GM12874 (cell line): ENCODE results near the gene BCAS1.

ENCODE experiments used
- TF ChIP-seq, protein P1 (sequence below): IDR thresholded peaks from 2 replicates; pipeline ENCODE4 v1.5.1; 2011; ENCODE audit warnings: low read depth, mild to moderate bottlenecking, control low read depth, low read length, moderate library complexity; ENCODE audit not compliant: insufficient read depth

Gene BCAS1

DNA sequence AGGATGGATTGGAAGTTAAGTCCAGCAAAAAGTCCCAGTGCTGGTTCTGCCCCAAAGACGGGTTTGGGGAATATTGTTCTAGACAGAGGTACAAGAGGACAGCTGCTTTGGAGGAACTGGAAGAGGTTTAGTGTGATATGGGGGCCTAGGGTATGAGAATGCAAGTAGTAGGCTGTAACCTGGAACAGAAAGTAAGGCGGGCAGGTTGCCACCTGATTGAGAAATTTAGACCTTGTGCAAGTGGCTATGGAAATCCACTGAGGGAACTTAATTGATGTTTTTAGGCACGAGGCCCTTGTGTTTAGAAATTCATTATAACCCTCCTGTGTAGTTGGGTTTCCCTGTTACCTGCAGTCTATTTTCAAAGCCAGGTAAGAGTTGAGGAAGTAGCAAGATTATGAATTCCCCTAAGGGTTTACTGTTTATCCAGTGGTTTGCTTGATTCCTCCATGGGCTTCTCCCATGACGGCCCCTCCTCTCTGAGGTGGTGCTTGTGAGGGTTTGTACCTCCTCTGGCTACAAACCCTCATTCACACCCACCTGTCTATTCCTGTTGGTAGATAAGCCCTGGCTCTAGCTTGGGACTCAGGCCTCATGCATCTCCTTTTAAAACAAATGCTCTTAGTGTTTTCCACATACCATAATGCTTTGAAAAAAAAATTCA, 42.0 kb upstream of the BCAS1 start:
- TF ChIP-seq, protein P1, sequence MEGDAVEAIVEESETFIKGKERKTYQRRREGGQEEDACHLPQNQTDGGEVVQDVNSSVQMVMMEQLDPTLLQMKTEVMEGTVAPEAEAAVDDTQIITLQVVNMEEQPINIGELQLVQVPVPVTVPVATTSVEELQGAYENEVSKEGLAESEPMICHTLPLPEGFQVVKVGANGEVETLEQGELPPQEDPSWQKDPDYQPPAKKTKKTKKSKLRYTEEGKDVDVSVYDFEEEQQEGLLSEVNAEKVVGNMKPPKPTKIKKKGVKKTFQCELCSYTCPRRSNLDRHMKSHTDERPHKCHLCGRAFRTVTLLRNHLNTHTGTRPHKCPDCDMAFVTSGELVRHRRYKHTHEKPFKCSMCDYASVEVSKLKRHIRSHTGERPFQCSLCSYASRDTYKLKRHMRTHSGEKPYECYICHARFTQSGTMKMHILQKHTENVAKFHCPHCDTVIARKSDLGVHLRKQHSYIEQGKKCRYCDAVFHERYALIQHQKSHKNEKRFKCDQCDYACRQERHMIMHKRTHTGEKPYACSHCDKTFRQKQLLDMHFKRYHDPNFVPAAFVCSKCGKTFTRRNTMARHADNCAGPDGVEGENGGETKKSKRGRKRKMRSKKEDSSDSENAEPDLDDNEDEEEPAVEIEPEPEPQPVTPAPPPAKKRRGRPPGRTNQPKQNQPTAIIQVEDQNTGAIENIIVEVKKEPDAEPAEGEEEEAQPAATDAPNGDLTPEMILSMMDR: no peak

DNA sequence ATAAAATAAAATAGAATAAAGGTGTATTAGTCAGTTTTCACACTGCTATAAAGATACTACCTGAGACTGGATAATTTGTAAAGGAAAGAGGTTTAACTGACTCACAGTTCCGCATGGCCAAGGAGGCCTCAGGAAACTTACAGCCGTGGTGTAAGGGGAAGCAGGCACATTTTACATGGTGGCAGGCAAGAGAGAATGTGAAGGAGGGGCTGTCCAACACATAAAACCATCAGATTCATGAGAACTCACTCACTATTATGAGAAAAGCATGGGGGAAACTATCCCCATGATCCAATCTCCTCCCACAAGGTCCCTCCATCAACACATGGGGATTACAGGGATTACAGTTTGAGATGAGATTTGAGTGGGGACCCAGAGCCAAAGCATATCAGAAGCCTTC, 41.1 kb upstream of the BCAS1 start:
- TF ChIP-seq, protein P1: no peak

DNA sequence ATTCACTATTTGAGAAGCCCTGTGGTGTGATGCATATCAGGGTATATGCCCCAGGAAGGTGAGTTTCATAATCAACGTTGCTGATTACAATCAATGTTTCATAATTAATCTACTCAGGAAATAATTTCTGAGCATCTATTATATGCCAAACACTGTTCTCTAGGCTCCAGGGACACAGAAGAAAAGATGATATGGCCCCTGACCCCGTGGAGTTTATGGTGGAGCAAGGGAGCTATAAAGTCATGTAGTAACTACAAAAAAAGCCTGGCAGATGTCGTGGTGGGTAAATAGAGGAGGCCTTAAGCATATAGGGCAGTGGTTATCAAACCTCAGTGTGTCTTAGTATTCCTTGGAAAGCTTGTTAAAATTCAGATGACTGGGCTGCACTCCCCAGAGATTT, 40.1 kb upstream of the BCAS1 start:
- TF ChIP-seq, protein P1: no peak

DNA sequence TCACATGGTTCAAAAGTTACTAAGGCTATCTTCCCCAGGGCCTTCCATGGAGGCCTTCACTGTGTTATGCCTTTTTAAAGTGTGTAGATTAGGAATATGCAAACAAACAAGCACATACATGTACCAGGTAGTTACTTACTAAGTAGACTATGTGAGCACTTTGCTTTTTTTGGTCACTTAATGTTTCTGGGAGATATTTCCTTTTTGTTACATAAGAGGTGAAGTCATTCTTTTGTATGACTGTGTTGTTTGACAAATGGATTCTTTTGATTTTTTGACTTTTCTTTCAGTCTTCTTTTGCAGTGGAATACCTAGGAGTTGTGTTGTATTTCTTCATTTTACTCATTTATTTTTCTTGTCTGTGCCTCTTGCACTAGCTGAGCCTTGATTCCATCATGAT, 39.6 kb upstream of the BCAS1 start:
- TF ChIP-seq, protein P1: no peak

DNA sequence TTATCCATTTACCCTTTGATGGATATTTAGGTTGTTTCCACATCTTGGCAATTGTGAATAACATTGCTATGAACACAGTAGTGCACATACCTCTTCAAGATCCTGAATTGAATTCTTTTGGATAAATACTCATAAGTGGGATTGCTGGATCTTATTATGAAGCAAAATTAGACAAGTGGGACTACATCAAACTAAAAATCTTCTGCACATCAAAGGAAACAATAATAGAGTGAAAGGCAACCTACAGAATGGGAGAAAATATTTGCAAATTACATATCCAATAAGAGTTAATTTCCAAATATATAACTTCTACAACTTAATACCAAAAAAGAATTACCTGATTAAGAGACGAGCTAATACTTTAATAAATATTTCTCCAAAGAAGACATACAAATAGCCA, 38.4 kb upstream of the BCAS1 start:
- TF ChIP-seq, protein P1: no peak

- TF ChIP-seq, protein P1: no peak
These were observed 37.9 kb upstream of the BCAS1 start for GRCh38 chr20:54108326-54108642.

DNA sequence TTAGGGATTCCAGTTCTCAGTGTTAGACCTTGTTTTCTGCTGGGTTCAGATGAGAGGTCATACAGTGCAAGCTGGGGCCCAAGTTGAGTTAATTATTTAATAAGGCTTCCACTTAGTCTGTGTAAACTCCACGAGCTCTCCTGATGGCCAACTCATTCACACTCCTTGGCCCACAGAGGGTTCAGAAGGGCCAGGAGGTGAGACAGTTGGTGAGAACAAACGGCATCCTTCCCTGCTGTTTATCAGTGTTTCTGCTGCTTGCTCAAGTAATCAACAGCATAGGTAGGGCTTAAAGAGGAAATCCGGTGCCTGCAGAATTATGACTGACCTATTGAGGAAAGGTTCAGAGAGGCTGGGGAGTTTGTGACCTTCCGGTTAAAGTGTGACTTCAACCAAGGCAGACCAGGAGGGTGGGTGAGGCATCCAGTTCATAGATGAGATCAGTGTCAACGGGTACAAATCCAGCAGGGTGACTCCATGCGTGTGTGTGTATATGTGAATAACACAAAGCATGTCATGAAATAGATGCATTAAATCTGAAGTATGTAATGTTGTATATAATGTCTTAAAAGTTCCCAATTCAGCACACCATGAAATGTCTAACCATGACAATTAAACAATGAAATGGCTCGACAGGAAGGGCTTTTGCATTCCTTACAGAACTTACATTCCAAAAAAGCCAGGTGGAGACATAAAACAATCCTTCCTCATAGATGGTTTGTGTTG, 37.4 kb upstream of the BCAS1 start:
- TF ChIP-seq, protein P1: no peak
